Peyer's patch (tissue), 4 donors: Measurements from ENCODE around the gene AJAP1. TPM values are rescaled to one million over a fixed set of nuclear protein-coding genes. Genes with fewer than 3 reads are reported as not detected.

ENCODE experiments used
- DNase-seq, 3 donors: peaks; one replicate each; pipeline ENCODE4 v3.0.0-alpha.2; 2017 to 2019
- H3K27ac ChIP-seq, 4 donors: fragments of 200-600 bp; sonication (generic); one replicate each; pipeline ENCODE4 v1.5.1; 2016 to 2019
- H3K27me3 ChIP-seq, 2 donors: fragments of 200-600 bp; sonication (generic); one replicate each; pipeline ENCODE4 v1.5.1; 2019
- H3K36me3 ChIP-seq, 3 donors: fragments of 200-600 bp; sonication (generic); one replicate each; pipeline ENCODE4 v1.5.1; 2016 to 2019
- H3K4me1 ChIP-seq, 4 donors: fragments of 200-600 bp; sonication (generic); one replicate each; pipeline ENCODE4 v1.5.1; 2016 to 2019
- H3K4me3 ChIP-seq, 4 donors: fragments of 200-600 bp; sonication (generic); 1 replicate in 3 of 4; 2 replicates in 1 of 4; pipeline ENCODE4 v1.5.1; 2016 to 2019; ENCODE audit warnings: mild to moderate bottlenecking in 1 of 4
- H3K9me3 ChIP-seq, 4 donors: fragments of 200-600 bp; sonication (generic); one replicate each; pipeline ENCODE4 v1.5.1; 2016 to 2019; ENCODE audit warnings: mild to moderate bottlenecking in 1 of 4
- CTCF ChIP-seq, 6 experiments: fragments of 450-650 bp in 4 of 6; fragments of 200-600 bp in 2 of 6; sonication (generic) in 1 of 6; IDR thresholded peaks; one replicate each; pipeline ENCODE4 v1.5.1; 2017 to 2019; ENCODE audit warnings: antibody characterized with exemption in 6 of 6, mild to moderate bottlenecking in 3 of 6, moderate library complexity in 1 of 6
- POLR2A ChIP-seq, 2 donors: fragments of 450-650 bp; IDR thresholded peaks; one replicate each; pipeline ENCODE4 v1.5.1; 2017; ENCODE audit warnings: antibody characterized with exemption in 2 of 2, mild to moderate bottlenecking in 2 of 2, moderate library complexity in 2 of 2
- total RNA-seq, 4 donors: library from RNA; depleted of rRNA; stranded (reverse); fragments of >200 nt; gene quantifications; one replicate each; pipeline ENCODE4 v1.1.0, GENCODE V29; 2016

AJAP1 gene
- total RNA-seq, 4 donors from 2014 or later = 0.09 to 0.35 (median 0.13) TPM; not detected in 1

GRCh38 chr1:4690951-4691675, 36.7 kb downstream of the AJAP1 start:
- H3K4me1 ChIP-seq = no peaks in the 10 kb centered on the region
- no peak overlapping the region for H3K4me3 ChIP-seq
- H3K9me3 ChIP-seq = no peaks in the 10 kb centered on the region
- no peaks in the 10 kb centered on the region for H3K36me3 ChIP-seq
- no peak overlapping the region for H3K27ac ChIP-seq
- no peak for DNase-seq
- no peaks in the 10 kb centered on the region for H3K27me3 ChIP-seq
- TF ChIP-seq POLR2A (IDR thresholded peaks at IDR 0.05) (no peak), CTCF (IDR thresholded peaks at IDR 0.05) (no peak)

- Histone ChIP-seq H3K27ac (no peak overlapping the region), H3K9me3 (no peaks in the 10 kb centered on the region), H3K4me1 (no peaks in the 10 kb centered on the region), H3K4me3 (no peak overlapping the region), H3K36me3 (no peaks in the 10 kb centered on the region), H3K27me3 (no peaks in the 10 kb centered on the region)
- TF ChIP-seq POLR2A (IDR thresholded peaks at IDR 0.05) (no peak), CTCF (IDR thresholded peaks at IDR 0.05) (no peak)
- no peak for DNase-seq
Measured at GRCh38 chr1:4691766-4692405, 37.5 kb downstream of the AJAP1 start.

DNA sequence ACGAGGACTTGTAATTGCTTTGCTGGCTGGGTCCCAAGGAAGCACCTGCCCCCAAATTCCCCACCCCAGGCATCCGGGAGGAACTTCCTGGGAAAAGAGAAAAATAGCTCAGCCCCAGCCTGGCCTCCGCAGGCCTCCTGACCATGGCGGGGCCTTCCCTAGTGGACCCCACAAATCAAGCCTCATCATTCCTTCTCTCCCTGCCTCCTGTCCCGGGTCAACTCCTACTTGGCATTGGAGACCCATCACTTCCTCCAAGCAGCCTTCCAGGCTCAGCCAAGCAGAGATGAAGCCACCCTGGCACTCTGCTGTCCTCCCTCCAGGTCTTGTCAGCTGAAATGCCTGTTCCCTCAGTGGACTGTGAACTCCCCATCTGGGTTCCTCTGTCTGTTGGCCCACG, 38.0 kb downstream of the AJAP1 start:
- Histone ChIP-seq H3K9me3 (no peaks in the 10 kb centered on the region), H3K4me3 (no peak overlapping the region), H3K27ac (no peak overlapping the region), H3K4me1 (no peaks in the 10 kb centered on the region), H3K36me3 (no peaks in the 10 kb centered on the region), H3K27me3 (no peaks in the 10 kb centered on the region)
- no peak for TF ChIP-seq CTCF (IDR thresholded peaks at IDR 0.05)
- no peak for TF ChIP-seq POLR2A (IDR thresholded peaks at IDR 0.05)
- no peak for DNase-seq

DNA sequence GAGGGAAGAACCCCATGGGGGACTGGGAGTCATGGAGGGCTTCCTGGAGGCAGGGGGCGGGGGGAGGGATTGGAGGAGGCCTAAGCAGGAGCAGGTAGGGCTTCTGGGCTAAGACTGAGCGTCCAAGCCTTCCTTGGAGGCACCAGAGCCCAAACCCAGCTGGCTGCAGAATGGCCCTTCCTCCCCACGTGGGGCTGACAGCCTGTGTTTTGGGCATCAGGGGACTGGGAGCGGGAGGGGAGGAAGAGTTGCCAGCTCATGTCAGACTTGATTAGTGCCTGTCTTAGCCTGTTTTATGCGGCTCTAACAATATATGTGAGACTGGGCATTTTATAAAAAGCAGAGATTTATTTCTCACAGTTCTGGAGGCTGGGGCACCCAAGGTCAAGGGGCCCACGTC, 38.9 kb downstream of the AJAP1 start:
- Histone ChIP-seq H3K36me3 (no peaks in the 10 kb centered on the region), H3K27me3 (no peaks in the 10 kb centered on the region), H3K27ac (no peak overlapping the region), H3K4me3 (no peak overlapping the region), H3K4me1 (no peaks in the 10 kb centered on the region), H3K9me3 (no peaks in the 10 kb centered on the region)
- DNase-seq = no peak
- TF ChIP-seq CTCF (IDR thresholded peaks at IDR 0.05) = no peak
- no peak for TF ChIP-seq POLR2A (IDR thresholded peaks at IDR 0.05)

- Histone ChIP-seq H3K4me1 (no peaks in the 10 kb centered on the region), H3K27me3 (no peaks in the 10 kb centered on the region), H3K36me3 (no peaks in the 10 kb centered on the region), H3K4me3 (no peak overlapping the region), H3K27ac (no peak overlapping the region), H3K9me3 (no peaks in the 10 kb centered on the region)
- TF ChIP-seq POLR2A (IDR thresholded peaks at IDR 0.05) (no peak), CTCF (IDR thresholded peaks at IDR 0.05) (no peak)
- DNase-seq = no peak
Measured at GRCh38 chr1:4693891-4694290, 39.5 kb downstream of the AJAP1 start.
